NB4 (cell line): ENCODE data around the gene HTRA3.

ENCODE experiments used
- POLR2A ChIP-seq: IDR thresholded peaks from 2 replicates; pipeline ENCODE4 v1.6.1; 2011; ENCODE audit warnings: mild to moderate bottlenecking; ENCODE audit not compliant: insufficient read length; ENCODE audit errors: extremely low read depth
- TF ChIP-seq, protein P1 (sequence below): IDR thresholded peaks from one replicate; pipeline ENCODE4 v1.5.1; 2012; ENCODE audit warnings: low read depth, low read length
- TF ChIP-seq, protein P2 (sequence below): IDR thresholded peaks from 2 replicates; pipeline ENCODE4 v1.6.1; 2011; ENCODE audit warnings: low read depth, low read length

DNA sequence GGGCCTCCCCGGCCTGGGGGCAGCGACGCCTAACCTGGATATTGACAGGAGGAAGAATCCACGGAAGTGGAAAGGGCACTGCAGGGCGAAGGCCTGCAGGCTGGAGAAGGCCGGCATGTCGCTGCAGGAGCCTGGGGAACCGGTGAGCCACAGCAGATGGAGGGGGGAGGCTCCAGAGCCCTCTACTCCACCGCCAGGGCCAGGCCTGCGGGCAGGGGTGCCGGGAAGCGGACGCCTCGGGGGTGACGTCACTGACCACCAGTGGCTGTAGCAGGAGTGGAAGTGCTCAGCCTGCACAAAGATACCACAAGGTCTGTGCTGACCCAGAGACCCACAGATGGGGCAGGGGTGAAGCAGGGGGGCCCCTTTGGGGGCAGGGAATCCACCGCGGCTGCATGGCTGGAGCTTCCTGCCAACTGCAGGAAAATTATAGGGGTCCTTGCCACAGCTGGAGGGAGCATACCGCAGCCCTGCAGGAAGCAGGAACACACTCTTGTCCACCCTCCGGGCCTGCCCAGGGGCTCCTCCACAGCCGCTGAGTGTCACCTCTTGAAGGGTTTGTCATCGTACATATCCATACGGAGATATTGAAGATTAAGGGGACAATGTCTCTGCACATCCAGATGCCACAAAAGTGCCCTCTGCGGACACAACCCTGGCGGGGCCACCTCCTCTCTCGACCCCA, 7.6 kb upstream of the HTRA3 start:
- TF ChIP-seq, protein P1, sequence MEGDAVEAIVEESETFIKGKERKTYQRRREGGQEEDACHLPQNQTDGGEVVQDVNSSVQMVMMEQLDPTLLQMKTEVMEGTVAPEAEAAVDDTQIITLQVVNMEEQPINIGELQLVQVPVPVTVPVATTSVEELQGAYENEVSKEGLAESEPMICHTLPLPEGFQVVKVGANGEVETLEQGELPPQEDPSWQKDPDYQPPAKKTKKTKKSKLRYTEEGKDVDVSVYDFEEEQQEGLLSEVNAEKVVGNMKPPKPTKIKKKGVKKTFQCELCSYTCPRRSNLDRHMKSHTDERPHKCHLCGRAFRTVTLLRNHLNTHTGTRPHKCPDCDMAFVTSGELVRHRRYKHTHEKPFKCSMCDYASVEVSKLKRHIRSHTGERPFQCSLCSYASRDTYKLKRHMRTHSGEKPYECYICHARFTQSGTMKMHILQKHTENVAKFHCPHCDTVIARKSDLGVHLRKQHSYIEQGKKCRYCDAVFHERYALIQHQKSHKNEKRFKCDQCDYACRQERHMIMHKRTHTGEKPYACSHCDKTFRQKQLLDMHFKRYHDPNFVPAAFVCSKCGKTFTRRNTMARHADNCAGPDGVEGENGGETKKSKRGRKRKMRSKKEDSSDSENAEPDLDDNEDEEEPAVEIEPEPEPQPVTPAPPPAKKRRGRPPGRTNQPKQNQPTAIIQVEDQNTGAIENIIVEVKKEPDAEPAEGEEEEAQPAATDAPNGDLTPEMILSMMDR, result no peak
- TF ChIP-seq POLR2A, result no peak
- TF ChIP-seq, protein P2, sequence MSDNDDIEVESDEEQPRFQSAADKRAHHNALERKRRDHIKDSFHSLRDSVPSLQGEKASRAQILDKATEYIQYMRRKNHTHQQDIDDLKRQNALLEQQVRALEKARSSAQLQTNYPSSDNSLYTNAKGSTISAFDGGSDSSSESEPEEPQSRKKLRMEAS, result no peak
